CD4-positive, alpha-beta T cell treated with Interleukin-6 at 100 ng/mL for 8 hours (primary cell): ENCODE results near the gene OR5L2.
"Not testable (repeated sequence)": the region's sequence is repeated elsewhere in the genome, so short reads cannot be mapped to it uniquely, and the experiment has no call there.

ENCODE experiments used
- DNase-seq: peaks from one replicate; pipeline ENCODE4 v3.0.0-alpha.2; 2020; ENCODE audit warnings: mixed read lengths, low spot score

Gene OR5L2

GRCh38 chr11:55826919-55827318, at the start of gene OR5L2:
Gene OR5L2, plus strand, starts transcription at chr11:55827219. Its CDS starts 0 bp downstream, at chr11:55827219.
- no peak for DNase-seq

GRCh38 chr11:55791606-55792005, 35.4 kb upstream of the OR5L2 start:
- DNase-seq = no peak

- DNase-seq = no peak
Measured at GRCh38 chr11:55793321-55793720, 33.7 kb upstream of the OR5L2 start.

GRCh38 chr11:55795256-55795655, 31.8 kb upstream of the OR5L2 start, which contains the start of gene OR5D14:
Gene OR5D14, plus strand, starts transcription at chr11:55795556. Its CDS starts 0 bp downstream, at chr11:55795556.
- DNase-seq = no peak

- DNase-seq = no peak
Measured at GRCh38 chr11:55806248-55806647, 20.8 kb upstream of the OR5L2 start.

- no peak for DNase-seq
Measured at GRCh38 chr11:55811067-55811466, 16.0 kb upstream of the OR5L2 start, which contains the start of gene OR5L1. Gene OR5L1, plus strand, starts transcription at chr11:55811367. Its CDS starts 100 bp downstream, at chr11:55811467.

GRCh38 chr11:55819330-55819729, 7.7 kb upstream of the OR5L2 start, which contains the start of gene OR5D18:
Gene OR5D18, plus strand, starts transcription at chr11:55819630. Its CDS starts 0 bp downstream, at chr11:55819630.
- DNase-seq = no peak

GRCh38 chr11:55838452-55838851, 11.4 kb downstream of the OR5L2 start, which contains the start of gene OR5D16:
Gene OR5D16, plus strand, starts transcription at chr11:55838752. Its CDS starts 0 bp downstream, at chr11:55838752.
- no peak for DNase-seq

GRCh38 chr11:55847453-55847852, 20.4 kb downstream of the OR5L2 start:
- no peak for DNase-seq

- no peak for DNase-seq
Measured at GRCh38 chr11:55849037-55849436, 22.0 kb downstream of the OR5L2 start.

GRCh38 chr11:55852141-55852540, 25.1 kb downstream of the OR5L2 start:
- DNase-seq = no peak

GRCh38 chr11:55854704-55855103, 27.7 kb downstream of the OR5L2 start:
- DNase-seq = no peak

- DNase-seq = not testable (repeated sequence)
Measured at GRCh38 chr11:55867354-55867753, 40.3 kb downstream of the OR5L2 start.

- DNase-seq = not testable (repeated sequence)
Measured at GRCh38 chr11:55872731-55873130, 45.7 kb downstream of the OR5L2 start.

GRCh38 chr11:55873146-55873545, 46.1 kb downstream of the OR5L2 start:
- DNase-seq = not testable (repeated sequence)
